T-helper 1 cell (primary cell): ENCODE data around the gene ARHGAP45.

Source experiments
- DNase-seq, 5 donors: peaks; one replicate each; pipeline ENCODE4 v3.0.0-alpha.2; 2012 to 2020

Gene ARHGAP45

GRCh38 chr19:1039646-1040475 lies 27.1 kb upstream of the ARHGAP45 start, which contains the start of gene ABCA7:
Gene ABCA7, plus strand, starts transcription at chr19:1040107. Its CDS starts 1,255 bp downstream, at chr19:1041362.
- DNase-seq: peak; percentile 98 to 99 (median 99)

GRCh38 chr19:1040476-1041271 lies 26.3 kb upstream of the ARHGAP45 start:
- DNase-seq: peak; percentile 78 to 93 (median 85)

- no peak for DNase-seq
Measured at GRCh38 chr19:1041272-1041834, 25.6 kb upstream of the ARHGAP45 start.

- no peak for DNase-seq
Measured at GRCh38 chr19:1041835-1042685, 24.9 kb upstream of the ARHGAP45 start.

- no peak for DNase-seq
Measured at GRCh38 chr19:1042689-1043511, 24.1 kb upstream of the ARHGAP45 start.

GRCh38 chr19:1045247-1045603 lies 21.7 kb upstream of the ARHGAP45 start:
- DNase-seq: peak; percentile 57 to 73 (median 62)

GRCh38 chr19:1046117-1046626 lies 20.8 kb upstream of the ARHGAP45 start:
- DNase-seq: no peak

- DNase-seq: no peak
Measured at GRCh38 chr19:1046836-1047695, 19.9 kb upstream of the ARHGAP45 start.

GRCh38 chr19:1047696-1048147 lies 19.2 kb upstream of the ARHGAP45 start:
- no peak for DNase-seq

- no peak for DNase-seq
Measured at GRCh38 chr19:1049106-1049505, 17.9 kb upstream of the ARHGAP45 start.

GRCh38 chr19:1049800-1050199 lies 17.2 kb upstream of the ARHGAP45 start:
- no peak for DNase-seq

GRCh38 chr19:1050989-1051788 lies 15.8 kb upstream of the ARHGAP45 start:
- DNase-seq: no peak

- DNase-seq: no peak
Measured at GRCh38 chr19:1051791-1052190, 15.2 kb upstream of the ARHGAP45 start.

GRCh38 chr19:1052349-1052975 lies 14.5 kb upstream of the ARHGAP45 start:
- no peak for DNase-seq

- DNase-seq: no peak
Measured at GRCh38 chr19:1053176-1054101, 13.5 kb upstream of the ARHGAP45 start.

- DNase-seq: no peak
Measured at GRCh38 chr19:1054102-1055027, 12.6 kb upstream of the ARHGAP45 start.

GRCh38 chr19:1055028-1055425 lies 11.9 kb upstream of the ARHGAP45 start:
- no peak for DNase-seq
